GM19455 (cell line): ENCODE results near the gene YRDC.

Source experiments
- ATAC-seq: cut with Tn5 transposase; IDR thresholded peaks from one replicate; pipeline ENCODE4 v1.9.1; 2021; ENCODE audit not compliant: unreplicated experiment

The YRDC gene

DNA sequence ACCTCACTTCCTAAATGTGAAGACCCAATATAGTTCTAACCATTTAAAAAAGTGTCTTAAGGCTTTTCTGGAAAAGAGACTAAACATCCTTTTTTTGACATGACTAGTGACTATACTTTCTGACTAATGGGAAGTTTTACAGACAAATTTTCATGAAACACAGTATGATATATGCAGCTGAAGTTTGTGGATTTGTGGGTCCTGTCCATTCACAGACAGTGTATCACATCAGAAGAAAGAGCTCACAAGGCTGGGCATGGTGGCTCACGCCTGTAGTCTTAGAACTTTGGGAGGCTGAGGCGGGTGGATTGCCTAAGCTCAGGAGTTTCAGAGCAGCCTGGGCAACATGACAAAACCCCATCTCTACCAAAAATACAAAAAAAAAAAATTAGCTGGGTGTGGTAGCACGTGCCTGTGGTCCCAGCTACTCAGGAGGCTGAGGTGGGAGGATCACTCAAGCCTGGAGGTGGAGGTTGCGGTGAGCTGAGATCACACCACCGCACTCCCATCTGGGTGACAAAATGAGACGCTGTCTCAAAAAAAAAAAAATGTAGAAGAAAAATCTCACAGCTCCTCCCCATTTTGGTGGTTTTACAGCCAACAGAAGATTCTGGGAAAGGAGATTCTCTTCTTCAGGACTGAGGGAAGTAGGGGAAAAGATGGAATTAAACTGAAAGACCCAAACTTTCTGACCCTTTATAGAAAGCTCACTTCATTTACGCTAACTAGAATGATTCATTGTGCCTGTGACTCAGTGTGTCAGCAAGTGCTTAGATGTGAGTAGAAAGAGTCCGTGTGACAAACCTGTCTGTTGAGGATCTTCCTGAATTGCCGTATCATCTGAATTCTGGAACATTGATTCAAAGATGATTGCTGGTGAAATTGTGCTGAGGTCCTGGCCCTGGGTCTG lies 15.2 kb upstream of the YRDC start:
- no peak for ATAC-seq

DNA sequence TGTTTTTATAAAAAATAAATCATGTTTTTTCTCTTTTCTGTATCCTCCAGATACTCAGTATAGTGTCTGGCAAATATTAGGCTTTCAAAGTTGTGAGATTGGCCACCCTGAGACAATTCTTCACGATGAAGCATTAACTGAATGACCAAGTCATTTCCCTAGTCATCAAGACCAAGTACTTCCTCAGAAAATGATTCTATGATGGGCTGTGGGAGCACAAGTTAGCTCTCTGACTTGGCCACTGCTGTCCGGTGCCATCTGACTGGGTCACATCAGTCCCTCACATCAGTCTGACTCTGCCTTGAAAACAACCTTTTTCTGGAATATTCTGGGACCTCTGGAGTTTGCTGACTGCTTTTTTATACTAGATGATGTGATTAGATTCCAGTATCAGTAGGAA lies 13.5 kb upstream of the YRDC start:
- no peak for ATAC-seq

DNA sequence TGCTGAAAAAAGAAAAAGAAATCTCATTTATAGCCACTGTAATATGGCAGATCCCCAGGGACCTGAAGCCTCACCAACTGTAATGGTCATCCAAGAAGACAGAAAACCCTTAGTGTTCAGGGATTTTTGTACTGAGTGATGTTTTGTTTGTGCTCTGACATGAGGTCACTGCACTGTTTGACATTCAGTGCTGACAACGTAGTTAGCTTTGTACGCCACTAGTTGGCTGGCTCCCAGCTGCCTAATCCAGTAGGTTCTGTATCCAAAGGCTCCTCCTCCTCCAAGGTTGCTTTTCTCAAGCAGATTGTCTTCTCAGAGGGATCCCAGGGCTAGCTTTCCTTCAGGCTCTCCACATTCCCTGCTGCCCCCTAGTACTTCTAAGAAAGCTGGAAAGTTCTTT lies 9.5 kb upstream of the YRDC start:
- ATAC-seq: no peak

DNA sequence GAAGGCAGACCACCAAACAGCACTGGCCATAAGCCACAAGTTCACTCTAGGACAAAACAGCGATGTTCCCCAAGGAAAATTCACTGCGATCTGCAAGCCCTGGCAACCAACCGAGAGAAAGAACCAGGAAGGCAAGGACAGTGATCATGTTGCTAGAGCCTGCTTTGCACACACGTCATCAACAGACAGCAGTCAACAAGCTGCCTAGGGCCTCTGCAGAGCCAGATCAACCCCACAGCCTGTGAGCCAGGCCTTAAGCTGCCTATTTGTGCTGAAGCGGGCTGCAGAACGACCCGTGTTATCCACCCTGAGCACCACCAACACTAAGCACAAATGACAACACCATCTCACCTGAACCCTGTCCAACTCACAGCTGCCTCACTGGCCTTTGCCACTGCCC lies 6.2 kb upstream of the YRDC start:
- ATAC-seq: no peak

DNA sequence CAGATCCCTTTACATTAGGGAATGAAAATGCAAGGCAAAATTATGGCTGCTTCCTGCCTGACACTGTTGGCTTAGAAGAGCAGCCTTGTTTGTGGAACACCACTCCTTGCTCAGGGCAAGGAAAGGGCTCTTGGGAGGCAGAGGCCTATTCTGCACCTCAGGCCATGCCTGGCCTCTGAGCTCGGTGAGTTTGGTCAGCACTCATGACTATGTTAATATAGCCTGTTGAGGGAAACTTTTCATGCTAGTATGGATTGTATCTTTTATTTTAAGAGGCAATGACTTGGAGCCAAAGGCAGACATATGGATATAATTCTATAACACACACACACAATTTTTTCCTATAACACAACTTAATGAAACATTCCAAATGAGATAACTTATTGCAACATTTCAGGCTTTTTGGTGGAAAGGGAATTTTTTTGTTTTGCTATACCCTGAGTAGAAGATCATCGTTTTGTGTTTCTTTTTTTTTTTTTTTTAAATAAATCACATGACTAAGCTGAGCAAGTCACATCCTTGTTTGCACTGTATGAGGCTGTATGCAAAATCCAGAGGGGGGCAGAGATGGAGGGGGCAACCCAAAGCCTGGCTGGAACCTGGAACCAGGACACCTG lies 5.6 kb upstream of the YRDC start:
- ATAC-seq: no peak

DNA sequence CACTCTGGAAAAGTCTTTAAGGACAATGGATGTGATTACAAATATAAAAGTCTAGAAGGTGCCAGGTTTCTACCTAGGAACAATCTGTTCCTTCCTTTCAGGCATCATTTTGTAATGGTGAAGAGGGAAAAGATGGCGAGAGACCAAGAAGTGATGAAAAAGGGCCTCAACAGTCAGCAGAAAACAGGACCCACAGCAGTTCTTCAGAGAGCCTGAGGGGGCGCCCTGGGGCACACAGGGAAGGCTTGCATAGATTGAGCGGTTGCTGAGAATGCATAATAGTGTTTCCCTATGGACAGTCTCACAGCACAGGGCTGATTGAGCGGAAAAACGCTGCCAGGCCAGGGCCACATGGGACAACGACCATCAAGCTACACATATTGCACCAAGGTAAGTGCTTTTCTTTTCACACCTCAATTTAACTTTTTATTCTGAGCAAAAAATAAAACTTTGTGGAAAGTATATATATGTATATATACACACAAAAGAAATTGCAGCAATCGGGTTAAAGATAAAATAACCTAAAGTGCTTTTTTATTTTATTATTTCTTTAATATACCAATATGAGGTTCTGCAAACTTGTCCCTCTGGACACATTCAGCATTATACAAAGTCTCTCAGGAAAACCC lies 3.1 kb upstream of the YRDC start:
- no peak for ATAC-seq

DNA sequence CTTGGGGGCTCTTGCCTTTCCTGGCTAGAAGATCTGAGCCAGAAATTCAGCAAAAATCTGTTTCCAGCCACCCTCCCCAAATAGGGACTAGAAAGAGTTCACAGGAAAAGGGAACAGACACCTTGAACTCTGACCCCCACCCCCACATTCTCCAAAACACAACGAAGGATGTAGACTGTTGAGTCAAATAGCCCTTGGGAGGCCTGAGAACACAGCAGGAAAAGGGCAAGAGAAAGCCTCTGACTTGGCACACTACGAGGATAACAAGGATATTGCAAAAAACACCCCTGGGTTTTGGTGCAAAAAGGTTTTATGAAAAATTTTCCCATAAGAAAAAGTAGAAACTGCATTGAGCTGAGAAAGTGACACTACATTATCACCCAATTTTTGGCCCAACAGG lies 1.9 kb upstream of the YRDC start:
- ATAC-seq: no peak

DNA sequence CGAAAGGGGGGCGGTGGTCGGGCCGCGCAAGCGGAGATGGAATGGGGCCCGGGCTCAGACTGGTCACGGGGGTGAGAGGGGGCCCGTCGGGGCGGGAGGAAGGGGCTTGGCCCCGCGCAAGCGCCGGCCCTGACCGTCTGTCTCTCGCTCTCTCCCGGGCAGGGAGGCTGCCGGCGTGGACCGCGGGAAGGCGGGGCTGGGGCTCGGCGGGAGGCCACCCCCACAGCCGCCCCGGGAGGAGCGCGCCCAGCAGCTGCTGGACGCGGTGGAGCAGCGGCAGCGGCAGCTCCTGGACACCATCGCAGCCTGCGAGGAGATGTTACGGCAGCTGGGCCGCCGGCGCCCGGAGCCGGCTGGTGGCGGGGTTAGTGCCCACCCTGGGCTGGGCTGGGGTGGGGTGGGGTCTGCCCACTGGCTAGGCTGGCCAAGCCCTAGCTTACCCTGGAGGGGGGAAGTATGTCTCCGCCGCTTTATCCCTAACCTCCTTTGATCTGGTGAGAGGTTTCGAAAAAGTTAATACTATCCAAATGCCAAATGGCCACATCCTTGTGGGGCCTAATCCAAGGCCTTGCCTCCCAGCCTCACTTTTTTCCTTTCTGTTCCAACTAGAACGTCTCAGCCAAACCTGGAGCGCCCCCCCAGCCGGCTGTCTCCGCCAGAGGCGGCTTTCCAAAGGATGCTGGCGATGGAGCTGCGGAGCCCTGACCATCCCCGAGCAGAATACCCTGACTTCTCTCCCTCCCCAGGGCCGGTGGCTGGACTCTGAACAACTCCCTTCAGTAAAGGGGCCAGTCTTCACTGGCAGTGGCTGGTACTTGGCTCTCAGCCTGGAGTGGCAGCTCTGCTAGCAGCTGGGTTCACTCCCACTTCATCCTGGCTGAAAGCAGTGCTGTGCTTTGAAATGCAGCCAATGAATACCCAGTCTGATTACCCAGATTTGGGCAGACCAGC lies 636 bp upstream of the YRDC start:
- ATAC-seq: peak; percentile 41

DNA sequence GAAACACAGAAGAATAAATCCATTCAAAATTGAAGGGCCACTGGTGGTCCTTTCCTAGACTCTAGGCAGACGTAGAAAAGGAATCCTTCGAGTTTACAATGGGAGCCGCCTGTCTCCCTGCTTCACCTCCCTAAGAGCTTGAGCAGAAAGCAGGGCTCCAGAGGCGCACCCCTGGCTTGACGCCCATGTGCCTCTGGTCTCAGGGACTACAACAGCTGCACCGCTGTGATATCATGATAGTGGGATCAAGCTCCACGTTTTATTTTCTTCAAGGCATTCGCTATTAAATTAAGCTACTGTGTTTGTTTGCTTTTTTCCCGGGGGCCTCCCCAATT lies 821 bp downstream of the YRDC start:
- no peak for ATAC-seq

DNA sequence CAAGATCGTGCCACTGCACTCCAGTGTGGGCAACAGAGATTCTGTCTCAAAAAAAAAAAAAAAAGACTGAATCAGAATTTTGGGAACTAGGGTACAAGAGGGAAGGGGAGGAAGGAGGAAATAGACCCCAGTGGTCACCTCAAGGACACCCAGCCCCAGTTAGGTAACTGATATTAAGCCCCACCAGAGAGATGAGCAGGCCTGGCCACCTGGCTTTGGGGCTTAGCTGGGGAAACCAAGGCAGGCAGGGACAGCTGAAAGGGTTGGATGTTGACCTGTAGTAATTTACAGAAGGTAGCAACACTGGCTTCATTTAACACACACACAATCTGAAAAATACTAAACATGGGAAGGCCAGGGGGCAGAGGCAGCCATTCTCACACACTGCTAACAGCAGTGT lies 5.6 kb downstream of the YRDC start:
- no peak for ATAC-seq

DNA sequence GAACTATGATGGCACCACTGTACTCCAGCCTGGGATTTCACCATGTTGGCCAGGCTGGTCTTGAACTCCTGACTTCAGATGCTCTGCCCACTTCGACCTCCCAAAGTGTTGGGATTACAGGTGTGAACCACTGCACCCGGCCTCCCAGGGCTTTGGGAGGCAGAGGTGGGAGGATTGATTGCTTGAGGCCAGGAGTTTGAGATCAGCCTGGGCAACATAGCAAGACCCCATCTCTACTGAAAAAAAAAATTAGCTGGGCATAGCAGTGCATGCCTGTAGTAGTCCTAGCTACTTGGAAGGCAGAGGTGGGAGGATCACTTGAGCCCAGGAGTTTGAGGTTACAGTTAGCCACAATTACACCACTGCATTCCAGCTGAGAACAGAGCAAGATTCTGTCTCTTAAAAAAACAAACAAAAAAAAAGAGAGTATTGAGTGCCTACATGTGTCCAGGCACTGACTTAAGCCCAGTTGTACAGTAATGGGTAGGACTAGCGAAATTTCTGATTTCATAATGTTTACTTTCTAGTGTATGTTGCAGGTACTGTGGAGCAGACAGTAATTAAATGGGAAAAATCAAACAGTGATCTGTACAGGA lies 10.2 kb downstream of the YRDC start:
- no peak for ATAC-seq

DNA sequence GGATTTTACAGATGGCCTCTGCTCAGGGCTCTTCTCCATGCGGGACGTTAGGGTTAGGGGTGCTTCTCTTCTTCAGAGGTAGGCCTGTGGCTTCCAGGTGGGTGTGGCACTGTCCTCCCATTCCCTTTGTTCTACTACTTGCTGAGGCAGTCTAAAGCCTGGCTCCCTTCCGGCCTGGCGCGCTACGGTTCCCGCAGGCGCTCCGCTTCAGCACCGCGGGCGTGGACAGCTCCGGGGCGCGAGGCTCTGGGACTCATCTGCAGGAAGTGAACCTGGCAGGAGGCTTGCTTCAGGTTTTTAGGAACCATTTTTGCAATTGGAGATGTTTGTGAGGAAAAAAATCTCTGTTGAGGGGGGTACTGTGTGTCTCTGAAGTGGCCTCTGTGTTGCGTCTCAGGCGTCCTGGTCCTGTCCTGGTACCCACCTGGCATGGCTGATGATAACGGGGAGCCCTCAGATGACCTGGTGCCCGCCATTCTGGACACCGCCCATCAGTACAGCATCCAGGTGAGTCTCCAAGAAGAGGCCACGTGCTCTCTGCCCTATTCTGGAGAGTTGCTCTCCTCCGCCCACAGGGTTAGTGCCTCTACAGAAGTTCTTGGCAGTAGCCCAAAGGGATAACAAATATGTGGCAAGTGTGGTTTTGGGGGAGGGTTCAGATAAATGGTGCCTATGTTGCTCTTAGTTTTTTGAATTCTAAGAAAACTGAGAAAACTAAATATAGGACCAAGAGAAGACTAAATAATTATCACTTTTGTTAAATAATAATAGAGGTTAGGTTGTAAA lies 12.5 kb downstream of the YRDC start:
- ATAC-seq: no peak

DNA sequence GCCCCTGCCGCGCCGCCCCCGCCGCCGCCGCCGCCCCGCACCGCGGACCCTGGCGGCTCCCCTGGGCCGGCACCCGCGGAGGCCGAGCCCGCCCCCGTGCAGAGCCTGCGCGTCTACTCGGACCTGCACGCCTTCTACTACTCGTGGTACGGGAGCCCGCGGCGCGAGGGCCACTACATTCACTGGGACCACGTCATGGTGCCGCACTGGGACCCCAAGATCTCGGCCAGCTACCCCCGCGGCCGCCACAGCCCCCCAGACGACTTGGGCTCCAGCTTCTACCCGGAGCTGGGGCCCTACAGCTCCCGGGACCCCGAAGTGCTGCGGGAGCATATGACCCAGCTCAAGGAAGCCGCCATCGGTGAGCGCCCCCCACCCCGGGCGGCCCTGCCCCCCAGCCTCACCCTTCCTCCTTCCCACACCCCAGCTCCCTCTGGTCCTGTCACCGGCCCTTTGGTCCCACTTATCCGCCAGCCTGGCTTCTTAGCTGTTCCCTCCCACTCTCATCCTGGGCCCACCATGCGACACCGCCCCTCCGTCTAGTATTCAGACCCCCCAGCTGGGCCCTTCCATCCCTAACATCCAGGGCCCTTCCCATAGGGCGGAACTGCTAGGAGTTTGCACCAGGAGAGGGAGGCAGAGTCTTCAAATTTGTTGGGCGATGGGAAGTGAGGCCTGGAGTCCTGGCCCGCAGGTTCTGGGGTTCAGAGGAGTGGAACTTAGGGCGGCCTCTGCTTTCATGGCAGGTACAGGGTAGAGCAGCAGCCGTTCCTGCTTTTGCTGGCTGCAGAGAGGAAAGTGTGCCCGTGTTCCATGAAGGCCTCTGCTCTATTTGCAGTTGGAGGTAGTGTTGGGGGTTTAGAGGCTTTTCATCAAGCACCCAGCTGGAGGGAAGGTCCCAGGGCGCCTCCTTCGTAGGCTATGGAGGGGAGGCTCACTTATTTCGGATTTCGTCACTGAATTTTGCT lies 13.4 kb downstream of the YRDC start:
- ATAC-seq: peak; percentile 44

DNA sequence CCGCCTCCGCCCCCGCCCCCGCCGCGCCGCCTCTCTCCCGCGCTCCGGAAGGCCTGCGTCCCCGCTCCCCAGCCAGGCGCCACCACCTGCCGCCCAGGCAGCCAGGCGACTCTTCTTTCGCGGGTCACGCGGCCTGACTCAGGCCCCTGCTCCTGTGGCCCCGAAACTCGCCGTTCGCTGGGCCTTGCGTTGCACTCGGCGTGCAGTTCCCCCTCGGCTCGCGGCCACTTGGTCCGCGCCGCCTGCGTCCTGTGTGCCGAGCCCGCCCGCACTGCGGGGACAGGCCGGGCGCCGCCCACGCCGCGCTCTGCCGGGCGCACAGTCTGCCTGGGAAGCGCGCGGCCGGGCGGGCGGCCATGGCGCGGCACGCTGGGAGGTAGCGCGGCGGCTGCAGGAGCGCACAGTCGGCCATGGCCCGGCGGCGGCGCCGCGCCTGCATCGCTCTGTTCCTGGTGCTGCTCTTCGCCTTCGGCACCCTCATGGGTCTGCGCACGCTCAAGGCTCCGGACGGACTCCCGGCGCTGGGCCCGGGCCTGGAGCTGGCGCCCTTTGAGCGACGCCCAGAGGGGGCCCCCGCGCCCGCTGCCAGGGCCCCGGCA lies 14.1 kb downstream of the YRDC start, which contains the start of gene MANEAL:
MANEAL (plus strand) TSS at position 75 of the 599 bp plus-strand sequence; CDS start at position 411, 336 bp downstream.
- ATAC-seq: peak; percentile 68

DNA sequence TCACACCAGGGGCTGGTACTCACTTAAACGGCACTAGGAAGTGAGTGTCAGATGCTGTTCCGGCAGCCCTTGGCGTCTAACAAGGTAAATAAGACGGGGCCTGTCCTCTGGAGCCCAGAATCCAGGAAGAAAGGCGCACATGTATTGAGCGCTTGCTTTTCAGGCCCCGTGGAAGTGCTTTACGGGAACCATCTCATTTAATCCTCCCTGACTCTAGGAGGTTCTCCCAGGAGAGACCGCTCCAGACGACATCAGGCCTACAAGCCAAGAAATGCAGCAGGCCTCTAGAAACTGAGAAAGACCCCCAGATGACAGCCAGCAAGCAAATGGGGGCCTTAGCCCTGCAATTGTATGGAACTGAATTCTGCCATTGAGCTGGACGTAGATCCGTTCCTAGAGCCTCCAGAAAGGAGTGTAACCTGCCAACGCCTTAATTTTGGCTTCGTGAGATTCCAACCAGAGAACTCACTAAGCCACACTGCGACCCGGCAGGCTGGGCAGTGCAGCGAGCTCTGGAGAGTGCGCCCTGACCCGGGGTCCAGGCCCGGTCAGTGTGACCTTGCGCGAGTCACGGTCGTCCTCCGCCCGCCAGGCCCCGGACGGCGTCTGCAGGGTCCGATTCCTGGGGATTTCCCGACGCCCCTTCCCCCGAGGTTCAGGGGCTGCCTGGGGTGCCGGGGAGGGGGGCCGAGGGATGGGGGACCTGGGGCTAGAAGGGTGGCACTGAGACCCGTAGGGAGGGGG lies 14.9 kb downstream of the YRDC start:
- ATAC-seq: no peak

DNA sequence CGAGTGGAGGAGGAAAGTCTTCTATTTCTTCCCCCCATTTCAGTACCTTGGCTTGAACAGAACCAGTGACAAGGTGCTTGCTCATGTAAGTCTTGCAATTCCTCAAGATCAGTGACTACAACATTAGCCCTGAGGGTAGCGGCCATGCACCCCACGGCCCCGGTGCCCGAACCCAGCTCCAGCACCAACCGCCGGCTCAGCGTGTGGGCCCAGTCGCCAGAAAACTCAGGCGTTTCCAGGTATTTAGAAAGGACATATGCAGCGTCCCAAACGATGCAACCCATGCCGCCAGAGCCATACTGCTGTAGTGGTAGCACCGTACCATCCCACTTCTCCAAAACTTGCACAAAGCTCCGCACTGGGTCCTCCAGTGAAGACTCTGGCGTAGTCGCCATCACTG lies 25.5 kb downstream of the YRDC start:
- ATAC-seq: no peak

DNA sequence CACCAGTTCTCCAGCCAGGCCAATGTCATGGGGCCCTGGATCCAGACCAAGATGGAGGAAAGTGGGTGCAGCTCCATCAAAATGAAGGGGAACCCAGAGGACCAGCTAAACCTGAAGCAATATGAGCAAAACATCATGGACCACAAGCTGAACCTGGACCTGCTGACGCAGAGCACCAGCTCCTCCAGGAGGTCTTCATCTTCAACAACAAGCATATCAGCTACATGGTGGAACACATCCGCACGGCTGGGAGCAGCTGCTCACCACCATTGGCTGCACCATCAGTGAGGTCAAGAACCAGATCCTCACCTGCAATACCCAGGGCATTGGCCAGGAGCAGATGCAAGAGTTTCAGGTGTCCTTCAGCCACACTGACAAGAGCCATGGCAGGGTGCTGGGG lies 29.4 kb downstream of the YRDC start:
- no peak for ATAC-seq
